ENCODE results near the gene CNOT2.

CNOT2 gene

GRCh38 chr12:70242695-70243509 is at the start of gene CNOT2:
Gene CNOT2 (plus strand): TSS chr12:70243433. CDS start chr12:70278227, 34,794 bp downstream.
- peak within 1 kb of the TSS; percentile 92 for H3K4me3 ChIP-seq (ENCODE audit: control insufficient read depth, low read depth, low read length)
- TF ChIP-seq, protein P1, sequence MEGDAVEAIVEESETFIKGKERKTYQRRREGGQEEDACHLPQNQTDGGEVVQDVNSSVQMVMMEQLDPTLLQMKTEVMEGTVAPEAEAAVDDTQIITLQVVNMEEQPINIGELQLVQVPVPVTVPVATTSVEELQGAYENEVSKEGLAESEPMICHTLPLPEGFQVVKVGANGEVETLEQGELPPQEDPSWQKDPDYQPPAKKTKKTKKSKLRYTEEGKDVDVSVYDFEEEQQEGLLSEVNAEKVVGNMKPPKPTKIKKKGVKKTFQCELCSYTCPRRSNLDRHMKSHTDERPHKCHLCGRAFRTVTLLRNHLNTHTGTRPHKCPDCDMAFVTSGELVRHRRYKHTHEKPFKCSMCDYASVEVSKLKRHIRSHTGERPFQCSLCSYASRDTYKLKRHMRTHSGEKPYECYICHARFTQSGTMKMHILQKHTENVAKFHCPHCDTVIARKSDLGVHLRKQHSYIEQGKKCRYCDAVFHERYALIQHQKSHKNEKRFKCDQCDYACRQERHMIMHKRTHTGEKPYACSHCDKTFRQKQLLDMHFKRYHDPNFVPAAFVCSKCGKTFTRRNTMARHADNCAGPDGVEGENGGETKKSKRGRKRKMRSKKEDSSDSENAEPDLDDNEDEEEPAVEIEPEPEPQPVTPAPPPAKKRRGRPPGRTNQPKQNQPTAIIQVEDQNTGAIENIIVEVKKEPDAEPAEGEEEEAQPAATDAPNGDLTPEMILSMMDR (IDR thresholded peaks at IDR 0.05; ENCODE audit: control insufficient read depth, insufficient read depth, low read depth, low read length, missing control alignments), result no peak
- peak; percentile 61 for DNase-seq (ENCODE audit: low read depth)

DNA sequence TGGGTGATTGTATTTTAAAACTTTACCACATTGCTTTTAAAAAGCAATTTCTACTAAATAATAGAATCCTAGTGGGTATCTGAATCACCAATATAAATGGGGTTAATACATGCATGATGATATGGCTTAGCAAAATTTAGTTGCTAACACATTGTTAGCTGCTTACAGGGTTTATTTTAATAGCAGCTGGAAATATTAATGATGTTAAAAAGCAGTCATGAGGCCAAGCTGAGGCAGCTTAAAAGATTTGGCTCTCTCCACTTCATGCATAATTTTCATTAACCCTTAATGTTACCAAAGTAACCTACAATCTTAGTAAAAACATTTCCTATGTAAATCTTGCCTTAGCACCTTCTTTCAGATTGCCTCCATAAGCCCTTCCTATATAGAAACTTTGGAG is 49.2 kb upstream of the CNOT2 start:
- TF ChIP-seq, protein P1 (IDR thresholded peaks at IDR 0.05; ENCODE audit: control insufficient read depth, insufficient read depth, low read depth, low read length, missing control alignments), result no peak
- no peak for DNase-seq (ENCODE audit: low read depth)
- H3K4me3 ChIP-seq (ENCODE audit: control insufficient read depth, low read depth, low read length), result no peak overlapping the region

DNA sequence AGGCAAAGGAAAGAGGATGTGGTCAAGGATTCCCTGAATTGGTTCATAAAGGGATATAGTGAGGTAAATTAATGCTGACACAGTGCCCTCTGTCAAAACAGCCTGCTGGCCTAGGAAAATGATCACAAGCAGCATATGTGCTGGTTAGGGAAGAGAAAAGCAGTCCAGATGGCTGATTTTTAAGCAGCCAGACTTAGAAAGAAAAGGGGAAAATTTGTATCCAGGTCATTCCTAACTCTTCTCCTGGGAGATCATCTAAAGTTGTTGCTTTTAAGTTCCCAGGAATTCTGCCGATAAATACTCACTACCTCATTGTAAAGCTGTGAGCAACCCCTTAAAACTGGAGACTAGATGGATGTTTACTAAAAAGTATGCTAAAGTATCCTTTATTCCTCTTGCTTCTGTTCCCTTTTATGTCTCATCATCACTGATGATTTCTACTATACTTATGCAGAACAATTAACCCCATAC is 46.4 kb upstream of the CNOT2 start:
- no peak overlapping the region for H3K4me3 ChIP-seq (ENCODE audit: control insufficient read depth, low read depth, low read length)
- DNase-seq (ENCODE audit: low read depth), result no peak
- TF ChIP-seq, protein P1 (IDR thresholded peaks at IDR 0.05; ENCODE audit: control insufficient read depth, insufficient read depth, low read depth, low read length, missing control alignments), result no peak

DNA sequence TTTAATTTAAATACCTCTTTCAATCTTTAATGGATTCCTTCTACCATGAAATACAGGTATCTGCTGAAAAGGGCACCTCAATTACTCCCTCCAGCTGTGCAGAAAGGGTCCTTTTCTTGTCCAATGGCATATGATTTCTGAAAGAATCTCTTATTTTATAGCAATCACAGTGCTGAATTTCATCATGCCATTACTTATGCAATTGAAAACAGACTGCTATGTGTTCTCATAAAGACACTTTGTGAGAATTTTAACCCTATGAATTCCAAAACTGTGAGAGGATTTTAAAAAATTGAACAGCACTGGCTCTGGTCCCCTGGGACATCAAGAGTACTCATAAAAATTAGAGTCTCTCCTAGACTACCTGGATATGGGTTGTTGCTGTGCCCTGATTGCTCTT is 45.9 kb upstream of the CNOT2 start:
- no peak overlapping the region for H3K4me3 ChIP-seq (ENCODE audit: control insufficient read depth, low read depth, low read length)
- DNase-seq (ENCODE audit: low read depth), result no peak
- TF ChIP-seq, protein P1 (IDR thresholded peaks at IDR 0.05; ENCODE audit: control insufficient read depth, insufficient read depth, low read depth, low read length, missing control alignments), result no peak

- TF ChIP-seq, protein P1 (IDR thresholded peaks at IDR 0.05; ENCODE audit: control insufficient read depth, insufficient read depth, low read depth, low read length, missing control alignments), result no peak
- H3K4me3 ChIP-seq (ENCODE audit: control insufficient read depth, low read depth, low read length), result no peak overlapping the region
- no peak for DNase-seq (ENCODE audit: low read depth)
These were observed 29.5 kb upstream of the CNOT2 start for GRCh38 chr12:70213707-70214106.

DNA sequence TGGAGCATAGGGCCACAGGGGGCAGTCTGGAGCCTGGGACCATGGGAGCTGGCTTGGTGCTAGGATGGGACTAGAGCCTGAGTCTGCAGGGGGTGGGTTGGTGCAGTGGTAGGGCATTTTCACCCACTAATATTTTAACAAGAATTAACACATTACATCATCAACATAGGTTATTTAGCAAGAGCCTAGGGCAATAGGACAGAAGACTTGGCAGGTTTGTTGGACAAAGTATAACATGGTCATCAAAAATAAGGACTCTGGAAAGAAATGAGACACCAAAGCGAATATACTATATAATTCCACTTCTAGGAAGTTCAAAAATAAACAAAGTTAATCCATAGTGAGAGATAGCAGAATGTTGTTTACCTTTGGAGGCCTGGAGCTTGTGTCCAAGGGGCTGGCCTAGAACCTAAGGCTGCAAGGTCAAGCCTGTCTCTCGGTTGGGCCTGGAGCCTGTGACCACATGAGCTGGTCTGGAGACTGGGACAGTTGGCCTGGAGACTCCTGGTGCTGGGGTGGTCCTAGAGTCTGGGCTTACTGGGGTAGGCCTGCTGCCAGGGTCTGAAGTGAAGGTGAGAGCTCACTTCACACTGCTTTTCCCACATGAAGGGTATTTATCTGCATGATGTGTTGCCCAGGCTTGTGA is 28.1 kb upstream of the CNOT2 start:
- TF ChIP-seq, protein P1 (IDR thresholded peaks at IDR 0.05; ENCODE audit: control insufficient read depth, insufficient read depth, low read depth, low read length, missing control alignments), result no peak
- DNase-seq (ENCODE audit: low read depth), result no peak
- H3K4me3 ChIP-seq (ENCODE audit: control insufficient read depth, low read depth, low read length), result no peak overlapping the region

Measured in AG09309 (cell line).